Upper lobe of left lung (tissue), 4 donors: ENCODE measurements around the gene CLK2.

ENCODE experiments used
- POLR2AphosphoS5 ChIP-seq, 2 donors: sonication (generic); formaldehyde crosslinking; IDR thresholded peaks; one replicate each; pipeline ENCODE4 v1.5.1; 2017; ENCODE audit warnings: antibody characterized with exemption in 2 of 2
- TF ChIP-seq, protein P1 (sequence below), 6 experiments: fragments of 450-650 bp in 4 of 6; fragments of 200-600 bp in 2 of 6; sonication (generic) in 2 of 6; IDR thresholded peaks; one replicate each; pipeline ENCODE4 v1.5.1; 2016 to 2019; ENCODE audit warnings: antibody characterized with exemption in 6 of 6

DNA sequence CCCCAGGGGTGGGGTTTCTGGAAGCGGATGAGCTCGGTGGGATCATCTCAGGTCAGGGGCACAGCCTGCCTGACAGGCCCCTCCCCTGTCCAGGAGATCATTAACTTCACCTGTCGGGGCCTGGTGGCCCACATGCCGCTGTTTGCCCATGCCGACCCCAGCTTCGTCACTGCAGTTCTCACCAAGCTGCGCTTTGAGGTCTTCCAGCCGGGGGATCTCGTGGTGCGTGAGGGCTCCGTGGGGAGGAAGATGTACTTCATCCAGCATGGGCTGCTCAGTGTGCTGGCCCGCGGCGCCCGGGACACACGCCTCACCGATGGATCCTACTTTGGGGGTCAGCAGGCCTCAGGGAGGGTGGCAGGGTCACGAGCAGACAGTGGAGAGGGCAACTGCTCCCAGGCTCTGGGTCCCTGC is 12.3 kb upstream of the CLK2 start:
- TF ChIP-seq, protein P1, sequence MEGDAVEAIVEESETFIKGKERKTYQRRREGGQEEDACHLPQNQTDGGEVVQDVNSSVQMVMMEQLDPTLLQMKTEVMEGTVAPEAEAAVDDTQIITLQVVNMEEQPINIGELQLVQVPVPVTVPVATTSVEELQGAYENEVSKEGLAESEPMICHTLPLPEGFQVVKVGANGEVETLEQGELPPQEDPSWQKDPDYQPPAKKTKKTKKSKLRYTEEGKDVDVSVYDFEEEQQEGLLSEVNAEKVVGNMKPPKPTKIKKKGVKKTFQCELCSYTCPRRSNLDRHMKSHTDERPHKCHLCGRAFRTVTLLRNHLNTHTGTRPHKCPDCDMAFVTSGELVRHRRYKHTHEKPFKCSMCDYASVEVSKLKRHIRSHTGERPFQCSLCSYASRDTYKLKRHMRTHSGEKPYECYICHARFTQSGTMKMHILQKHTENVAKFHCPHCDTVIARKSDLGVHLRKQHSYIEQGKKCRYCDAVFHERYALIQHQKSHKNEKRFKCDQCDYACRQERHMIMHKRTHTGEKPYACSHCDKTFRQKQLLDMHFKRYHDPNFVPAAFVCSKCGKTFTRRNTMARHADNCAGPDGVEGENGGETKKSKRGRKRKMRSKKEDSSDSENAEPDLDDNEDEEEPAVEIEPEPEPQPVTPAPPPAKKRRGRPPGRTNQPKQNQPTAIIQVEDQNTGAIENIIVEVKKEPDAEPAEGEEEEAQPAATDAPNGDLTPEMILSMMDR (IDR thresholded peaks at IDR 0.05), result no peak
- TF ChIP-seq POLR2AphosphoS5 (IDR thresholded peaks at IDR 0.05), result no peak
